GM19099 (cell line): Measurements from ENCODE around the gene SYT7.

ENCODE experiments used
- POLR2A ChIP-seq: IDR thresholded peaks from 3 replicates; pipeline ENCODE4 v1.6.1; 2011; ENCODE audit warnings: low read depth; ENCODE audit not compliant: insufficient read length; ENCODE audit errors: extremely low read depth

Gene SYT7

DNA sequence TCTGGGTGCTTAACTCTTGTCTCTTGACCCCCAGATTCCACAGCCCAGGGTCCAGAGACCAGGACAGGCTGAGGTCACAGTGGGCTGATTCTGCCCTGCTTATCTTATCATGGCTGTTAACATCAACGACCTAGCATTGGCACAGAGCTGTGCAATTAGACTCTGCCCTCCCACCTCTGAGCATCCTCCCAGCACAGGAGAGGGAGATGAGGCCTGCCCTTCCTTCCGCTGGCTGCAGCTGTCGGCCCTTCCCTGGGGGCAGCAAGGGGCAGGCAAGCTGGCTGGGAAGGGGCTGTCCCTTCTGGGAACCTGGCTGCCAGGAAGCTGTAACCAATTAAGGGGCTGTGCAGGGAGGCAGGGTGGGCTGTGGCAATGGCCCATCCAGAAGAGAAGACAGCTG is 49.8 kb downstream of the SYT7 start:
- TF ChIP-seq POLR2A, result no peak

DNA sequence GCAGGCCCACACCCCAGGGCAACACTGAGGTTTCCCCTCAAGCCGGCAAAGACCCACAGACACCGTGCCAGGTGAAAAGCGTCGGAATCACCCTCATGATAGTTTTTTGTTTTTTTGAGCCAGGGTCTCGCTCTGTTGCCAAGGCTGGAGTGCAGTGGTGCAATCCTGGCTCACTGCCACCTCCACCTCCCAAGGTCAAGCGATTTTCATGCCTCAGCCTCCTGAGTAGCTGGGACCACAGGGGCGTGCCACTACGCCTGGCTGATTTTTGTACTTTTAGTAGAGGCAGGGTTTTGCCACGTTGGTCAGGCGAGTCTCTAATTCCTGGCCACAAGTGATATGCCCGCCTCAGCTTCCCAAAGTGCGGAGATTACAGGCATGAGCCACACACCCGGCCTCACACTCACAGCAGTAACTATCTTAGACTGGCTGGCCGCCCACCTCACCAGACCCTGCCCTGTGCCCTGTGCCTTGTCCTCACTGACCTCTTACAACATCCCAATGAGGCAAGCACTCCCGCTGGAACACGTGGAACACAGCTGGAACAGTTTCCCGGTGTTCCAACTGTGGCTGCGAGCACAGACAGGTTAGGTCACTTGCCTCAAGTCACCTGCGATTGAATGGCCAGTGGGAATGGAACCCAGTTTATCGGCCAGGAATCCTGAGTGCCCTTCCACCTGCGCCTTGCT is 51.2 kb downstream of the SYT7 start:
- TF ChIP-seq POLR2A, result no peak

DNA sequence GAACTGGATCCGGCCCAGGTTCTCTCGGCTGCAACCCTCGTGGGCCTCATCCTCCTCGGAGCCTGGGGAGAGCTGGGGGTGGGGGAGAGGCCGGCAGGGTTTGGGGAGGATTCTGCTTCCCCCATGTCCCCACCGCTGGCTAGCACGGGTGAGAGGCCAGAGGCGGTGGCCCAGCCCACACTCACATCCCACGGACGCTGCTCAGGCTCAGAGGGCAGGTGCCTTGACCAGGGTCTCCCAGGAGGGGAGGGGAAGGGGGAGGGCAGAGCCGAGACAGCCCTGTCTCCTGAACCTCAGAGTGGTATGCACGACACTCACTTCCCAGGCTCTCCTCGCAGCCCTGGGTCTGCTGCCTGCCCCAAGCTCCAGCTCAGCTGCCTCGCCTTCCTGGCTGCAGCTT is 52.8 kb downstream of the SYT7 start:
- TF ChIP-seq POLR2A, result no peak

DNA sequence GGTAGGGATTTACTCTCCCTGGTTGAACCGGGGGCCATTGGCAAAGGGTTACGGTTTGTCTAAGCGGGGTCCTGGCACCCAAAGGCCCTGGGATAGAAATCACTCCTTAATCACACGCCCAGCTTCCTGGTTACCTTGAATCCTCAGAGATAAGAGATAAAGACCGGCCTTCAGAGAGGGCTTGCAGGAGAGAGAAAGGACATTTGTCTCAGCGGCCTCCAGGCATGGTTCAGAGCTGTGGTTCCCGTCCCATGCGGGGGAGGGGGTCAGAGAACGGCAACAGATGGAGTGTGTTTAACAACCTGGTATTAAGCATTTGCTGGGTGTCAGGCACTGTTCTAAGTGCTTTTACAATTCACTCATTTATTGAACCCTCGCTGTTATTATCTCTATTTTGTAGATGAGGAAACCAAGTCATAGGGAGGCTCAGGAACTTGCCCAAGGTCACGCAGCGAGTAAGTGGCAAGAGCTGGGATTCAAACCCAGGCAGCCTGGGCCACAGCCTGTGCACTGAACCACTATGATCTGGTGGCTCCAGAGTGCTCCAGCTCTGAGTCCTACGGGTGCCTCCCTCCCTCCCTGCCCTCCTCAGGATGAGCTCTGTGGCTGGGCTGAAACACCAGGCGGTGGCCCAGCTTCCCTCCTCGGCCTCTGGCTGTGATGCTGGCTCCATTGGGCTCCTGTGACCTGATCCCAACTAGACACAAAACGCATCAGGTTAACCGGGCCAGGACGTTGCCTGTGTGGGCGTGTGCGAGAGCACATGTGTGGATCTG is 53.7 kb downstream of the SYT7 start:
- TF ChIP-seq POLR2A, result no peak

DNA sequence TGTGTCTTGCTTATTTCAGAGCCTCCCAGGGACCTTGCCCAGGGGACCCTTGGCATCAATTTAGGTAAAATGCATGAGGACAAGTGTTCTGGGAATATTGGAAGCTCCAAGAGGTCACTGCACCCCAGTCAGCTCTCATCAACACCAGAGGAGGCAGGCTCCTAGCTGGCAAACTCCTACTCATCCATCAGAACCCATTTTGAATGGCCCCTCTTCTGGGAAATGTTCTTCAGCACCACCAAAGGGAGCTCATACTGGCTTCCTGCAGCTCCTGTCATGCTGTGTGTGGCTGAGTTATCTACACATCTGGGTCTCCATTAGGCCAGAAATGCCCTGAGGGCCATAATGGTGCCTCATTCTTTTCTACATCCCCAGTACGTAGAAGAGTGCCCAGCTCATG is 54.6 kb downstream of the SYT7 start:
- TF ChIP-seq POLR2A, result no peak

DNA sequence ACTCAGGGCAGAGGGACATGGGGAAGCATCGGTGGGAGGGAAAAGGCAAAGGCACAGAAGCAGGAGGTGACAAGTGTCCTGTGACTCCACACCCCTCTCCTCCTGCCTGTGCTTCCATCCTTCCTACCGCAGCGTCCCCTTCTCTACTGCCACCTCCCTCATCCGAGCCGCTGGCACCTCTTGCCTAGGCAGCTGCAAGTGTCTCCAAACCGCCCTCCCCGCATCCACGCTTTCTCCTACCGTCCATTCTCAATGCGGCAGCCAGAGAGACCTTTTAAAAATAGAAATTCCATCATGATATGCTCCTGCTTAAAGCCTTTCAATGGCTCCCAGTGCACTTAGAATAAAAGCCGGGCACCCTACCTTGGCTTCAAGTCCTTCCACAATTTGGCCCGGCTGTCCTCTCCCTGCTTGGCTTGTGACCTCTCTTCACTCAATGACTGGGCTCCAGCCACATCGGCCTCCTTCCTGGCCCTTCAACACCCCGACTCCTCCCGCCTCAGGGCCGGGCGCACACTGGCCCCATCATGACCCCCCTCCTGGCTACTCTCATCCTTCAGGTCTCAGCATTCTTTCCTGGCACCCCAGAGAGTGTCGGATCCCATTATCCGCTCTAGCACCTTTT is 55.8 kb downstream of the SYT7 start:
- TF ChIP-seq POLR2A, result no peak

DNA sequence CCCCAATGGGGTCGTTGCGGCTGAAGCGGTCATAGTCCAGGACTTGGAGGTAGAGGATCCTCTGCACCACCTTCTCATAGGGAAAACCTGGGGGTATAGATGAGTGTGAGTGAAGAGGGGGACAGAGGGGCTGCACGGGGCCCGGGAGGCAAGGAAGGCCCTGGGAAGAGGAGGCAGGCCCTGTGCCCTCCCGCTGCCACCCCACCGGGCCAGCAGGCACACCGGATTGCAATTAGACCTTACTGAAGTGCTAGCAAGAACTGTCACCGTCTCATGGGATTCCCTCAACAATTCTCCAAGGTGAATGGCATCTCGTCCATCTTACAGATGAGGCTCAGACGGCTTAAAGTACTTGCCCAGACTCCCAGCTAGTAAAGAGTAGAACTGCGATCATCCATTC is 56.4 kb downstream of the SYT7 start:
- no peak for TF ChIP-seq POLR2A

DNA sequence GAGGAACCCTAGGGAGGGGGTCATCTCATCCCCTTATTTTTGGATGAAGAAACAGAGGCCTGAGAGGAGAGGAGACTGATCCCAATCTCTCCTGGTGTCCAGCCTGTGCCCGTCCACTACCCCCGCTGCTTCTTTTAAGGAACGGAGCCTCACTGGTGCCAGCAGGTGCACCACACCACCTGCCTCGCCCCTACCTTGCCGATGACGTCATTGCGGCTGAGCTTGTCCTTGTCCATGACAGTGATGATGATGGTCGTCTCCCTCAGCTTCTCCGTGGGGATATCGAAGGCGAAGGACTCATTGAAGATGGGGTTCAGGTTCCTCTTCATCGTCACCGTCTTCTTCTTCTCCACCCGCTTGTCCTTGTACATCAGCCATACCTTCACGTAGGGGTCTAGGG is 58.0 kb downstream of the SYT7 start:
- no peak for TF ChIP-seq POLR2A

DNA sequence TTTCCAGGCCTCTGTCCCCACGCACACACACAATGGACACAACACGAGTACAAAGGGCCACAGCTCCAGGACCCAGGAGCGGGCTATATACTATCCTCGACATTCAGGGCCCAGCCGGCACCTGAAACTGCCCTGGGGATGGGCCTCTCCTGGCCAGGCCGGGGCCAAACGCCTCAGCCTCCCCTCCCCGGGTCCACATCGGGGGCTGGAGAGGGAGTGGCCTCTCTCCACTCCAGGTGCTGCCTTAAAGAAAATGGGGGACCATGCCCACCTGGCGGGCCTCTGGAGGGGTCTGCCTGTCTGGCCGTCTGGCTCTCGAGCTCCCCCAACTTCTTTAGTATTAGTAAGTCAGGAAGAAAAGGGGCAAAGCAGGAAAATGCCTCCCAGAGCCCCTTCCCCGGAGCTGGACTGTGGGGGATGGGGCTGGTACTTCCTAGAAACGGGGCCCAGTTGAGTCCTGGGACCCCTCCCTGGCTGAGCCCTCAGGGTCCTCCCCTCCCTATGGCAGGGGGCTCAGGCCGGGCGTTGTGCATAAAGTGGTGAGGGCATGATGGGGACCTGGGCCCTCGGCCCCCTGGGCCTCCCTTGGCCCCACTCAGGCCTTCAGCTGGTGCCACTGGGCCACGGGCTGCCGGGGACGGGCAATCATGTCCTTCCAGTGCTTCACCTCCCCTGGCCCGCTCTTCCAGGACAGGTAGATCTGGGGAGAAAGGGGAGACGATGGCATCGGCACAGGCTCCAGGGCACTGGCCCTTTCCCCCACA is 62.7 kb downstream of the SYT7 start:
- no peak for TF ChIP-seq POLR2A

DNA sequence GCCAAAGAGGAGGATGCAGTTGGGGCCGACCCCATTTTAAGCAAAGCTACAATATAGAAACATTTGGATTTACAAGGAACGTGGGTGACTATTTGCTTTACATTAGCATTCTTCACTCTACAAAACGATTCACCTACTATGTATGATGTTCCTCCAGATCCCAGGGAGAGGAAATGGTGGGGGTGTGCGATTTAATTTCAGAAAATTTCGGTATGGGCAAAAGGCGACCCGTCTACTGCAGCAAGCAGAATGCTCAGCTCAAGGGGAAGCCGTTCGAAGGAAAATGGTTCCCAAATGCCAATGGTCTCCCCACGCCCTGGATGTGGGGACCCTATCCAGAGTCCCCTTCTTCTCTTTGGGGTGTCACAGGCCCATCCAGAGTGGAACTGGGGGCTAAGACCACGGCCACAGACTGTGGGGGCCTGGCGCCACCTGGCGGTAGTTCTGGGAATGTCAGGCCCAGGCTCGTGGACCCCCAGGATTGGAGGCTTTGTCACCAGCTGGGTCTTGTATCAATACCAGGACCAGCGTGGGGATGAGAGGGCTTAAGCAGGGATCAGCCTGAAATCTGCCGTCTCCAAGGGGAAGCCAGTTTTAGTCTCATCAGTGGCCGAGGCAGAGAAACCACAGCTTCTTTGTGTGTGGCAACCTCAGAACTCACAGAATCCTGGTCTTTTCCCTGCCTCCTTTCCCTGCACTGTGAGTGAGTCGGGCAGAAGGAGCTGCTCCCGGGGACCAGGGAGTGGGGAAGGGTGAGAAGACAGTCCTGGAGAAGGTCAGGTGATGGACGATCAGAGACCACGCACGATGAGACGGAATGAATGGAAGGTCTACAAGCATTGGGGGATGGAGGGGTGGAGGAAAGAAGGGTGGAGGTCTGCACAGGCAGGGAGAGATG is 64.0 kb downstream of the SYT7 start:
- TF ChIP-seq POLR2A, result no peak

DNA sequence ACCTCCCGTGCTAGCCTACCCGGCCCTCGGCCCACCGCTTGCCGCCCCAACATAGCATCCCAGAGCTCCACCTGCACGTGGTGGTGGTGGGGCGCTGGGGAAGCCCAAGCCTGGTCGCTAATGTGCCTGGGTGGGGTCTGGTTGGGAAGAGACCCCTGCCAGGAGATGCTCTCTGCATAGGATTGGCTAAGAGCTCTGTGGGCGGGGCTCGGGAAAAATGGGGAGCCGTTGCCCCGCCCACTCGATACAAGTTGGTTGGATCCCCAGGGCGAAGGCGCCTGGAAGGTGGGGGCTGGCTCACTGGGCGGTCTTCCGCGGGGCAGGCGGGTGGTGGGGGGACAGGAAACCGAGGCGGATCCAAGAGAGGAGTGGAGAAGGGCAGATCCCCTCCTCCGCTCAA is 64.7 kb downstream of the SYT7 start:
- TF ChIP-seq POLR2A, result no peak

DNA sequence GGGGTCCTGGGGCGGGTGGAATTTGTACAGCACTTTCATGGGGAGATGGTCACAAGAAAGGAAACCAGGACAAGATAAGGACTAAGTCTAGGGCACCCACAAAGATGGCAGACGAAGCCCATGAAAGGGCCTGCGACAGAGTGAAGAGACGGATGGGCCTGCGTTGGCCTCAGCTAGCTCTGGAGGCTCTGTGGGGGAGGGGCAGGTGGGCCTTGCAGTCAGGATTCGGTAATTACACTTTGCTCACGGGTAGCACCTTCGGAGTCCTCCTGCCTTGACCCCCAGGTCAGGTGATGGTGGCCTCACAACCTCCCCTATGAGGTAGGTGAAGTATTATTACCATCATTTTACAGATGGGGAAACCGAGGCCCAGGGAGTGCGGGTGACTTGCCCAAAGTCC is 65.2 kb downstream of the SYT7 start:
- no peak for TF ChIP-seq POLR2A

DNA sequence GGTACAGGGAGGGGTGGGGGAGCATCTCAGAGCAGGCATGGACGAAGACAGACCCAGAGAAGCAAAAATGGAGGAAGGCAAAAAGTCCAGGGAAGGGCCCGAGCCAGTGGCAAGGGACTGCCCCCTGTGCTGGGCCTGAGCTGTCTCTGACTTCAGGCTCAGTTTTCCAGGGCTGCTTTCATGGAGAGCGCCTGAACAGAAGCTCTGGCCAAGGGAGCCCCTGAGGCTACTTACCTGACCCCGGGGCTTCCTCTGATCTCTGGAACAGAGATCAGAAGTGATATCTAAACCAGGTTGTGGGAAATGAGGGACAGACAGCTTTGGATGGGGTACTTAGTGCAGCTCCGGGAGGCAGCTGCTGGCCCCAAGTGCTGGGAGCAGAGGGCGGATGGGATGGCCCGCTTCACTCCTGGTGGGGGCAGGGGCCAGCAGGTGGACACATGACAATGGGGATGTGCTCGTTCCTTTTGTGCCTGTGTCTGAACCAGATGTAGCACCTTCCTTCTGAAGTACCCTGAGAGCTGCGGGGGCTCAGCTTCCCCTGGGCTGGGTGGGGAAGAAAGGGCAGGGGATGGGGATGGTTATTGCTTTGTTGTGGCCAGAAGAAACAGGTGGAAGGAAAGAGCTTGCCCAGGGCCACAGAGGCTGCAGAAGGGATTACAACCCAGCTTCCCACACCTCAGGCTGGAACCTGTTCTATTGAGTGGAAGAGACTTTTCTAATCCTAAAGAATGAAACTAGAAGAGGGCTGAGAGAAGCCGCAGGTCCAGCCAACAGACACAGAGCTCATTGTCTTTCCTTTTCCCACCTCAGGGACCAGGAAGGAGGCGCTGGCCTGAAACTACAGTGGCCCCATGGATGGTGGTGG is 66.6 kb downstream of the SYT7 start:
- TF ChIP-seq POLR2A, result no peak
